Suprapubic skin (tissue), 3 donors: ENCODE data around the gene RTF2.

ENCODE experiments used
- POLR2A ChIP-seq, 2 donors: fragments of 450-650 bp; IDR thresholded peaks; one replicate each; pipeline ENCODE4 v1.6.1; 2017; ENCODE audit warnings: antibody characterized with exemption in 2 of 2, mild to moderate bottlenecking in 2 of 2, moderate library complexity in 2 of 2
- TF ChIP-seq, protein P1 (sequence below), 2 donors: fragments of 200-600 bp in 1 of 2; fragments of 450-650 bp in 1 of 2; sonication (generic) in 1 of 2; IDR thresholded peaks; one replicate each; pipeline ENCODE4 v1.5.1; 2016 to 2019; ENCODE audit warnings: antibody characterized with exemption in 2 of 2, mild to moderate bottlenecking in 1 of 2, moderate library complexity in 1 of 2

DNA sequence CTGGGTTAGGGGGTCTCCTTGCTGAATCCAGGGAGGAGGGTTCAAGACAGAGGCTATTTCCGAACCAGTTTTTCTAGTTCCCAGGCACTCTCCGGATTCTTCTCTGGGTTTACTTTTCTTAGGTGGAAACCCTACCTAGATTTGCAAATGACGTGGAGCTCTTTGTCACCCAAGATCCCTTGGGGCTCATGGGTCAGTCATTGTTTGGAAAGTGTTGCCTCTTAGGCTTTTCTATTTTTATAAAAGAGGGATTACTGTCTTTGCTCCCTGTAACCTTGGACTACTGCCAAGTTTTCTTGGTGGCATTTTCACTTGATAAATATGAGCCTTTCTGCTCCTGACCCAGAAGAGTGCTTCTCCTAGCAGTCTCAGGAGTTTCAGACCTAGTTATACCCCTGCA, 98.2 kb downstream of the RTF2 start:
- TF ChIP-seq, protein P1, sequence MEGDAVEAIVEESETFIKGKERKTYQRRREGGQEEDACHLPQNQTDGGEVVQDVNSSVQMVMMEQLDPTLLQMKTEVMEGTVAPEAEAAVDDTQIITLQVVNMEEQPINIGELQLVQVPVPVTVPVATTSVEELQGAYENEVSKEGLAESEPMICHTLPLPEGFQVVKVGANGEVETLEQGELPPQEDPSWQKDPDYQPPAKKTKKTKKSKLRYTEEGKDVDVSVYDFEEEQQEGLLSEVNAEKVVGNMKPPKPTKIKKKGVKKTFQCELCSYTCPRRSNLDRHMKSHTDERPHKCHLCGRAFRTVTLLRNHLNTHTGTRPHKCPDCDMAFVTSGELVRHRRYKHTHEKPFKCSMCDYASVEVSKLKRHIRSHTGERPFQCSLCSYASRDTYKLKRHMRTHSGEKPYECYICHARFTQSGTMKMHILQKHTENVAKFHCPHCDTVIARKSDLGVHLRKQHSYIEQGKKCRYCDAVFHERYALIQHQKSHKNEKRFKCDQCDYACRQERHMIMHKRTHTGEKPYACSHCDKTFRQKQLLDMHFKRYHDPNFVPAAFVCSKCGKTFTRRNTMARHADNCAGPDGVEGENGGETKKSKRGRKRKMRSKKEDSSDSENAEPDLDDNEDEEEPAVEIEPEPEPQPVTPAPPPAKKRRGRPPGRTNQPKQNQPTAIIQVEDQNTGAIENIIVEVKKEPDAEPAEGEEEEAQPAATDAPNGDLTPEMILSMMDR (IDR thresholded peaks at IDR 0.05), result no peak
- no peak for TF ChIP-seq POLR2A (IDR thresholded peaks at IDR 0.05)
